ENCODE data around the gene CCDC57.

Gene CCDC57

GRCh38 chr17:82216301-82217119, 3.9 kb upstream of the CCDC57 start:
- Histone ChIP-seq H3K9ac (ENCODE audit: low read depth, low read length) (no peak overlapping the region), H3K4me2 (ENCODE audit: insufficient read depth, low read length) (no peak overlapping the region)
- no peak for ATAC-seq (ENCODE audit: insufficient read depth, low read depth)

GRCh38 chr17:82215972-82216300, 3.3 kb upstream of the CCDC57 start:
- Histone ChIP-seq H3K36me3 (ENCODE audit: insufficient read depth, low read length) (no peaks in the 10 kb centered on the region; the same call in 1 of the 2 replicates), H3K9ac (ENCODE audit: low read depth, low read length) (no peak overlapping the region), H3K27ac (ENCODE audit: low read length) (no peak overlapping the region), H4K20me1 (ENCODE audit: insufficient read depth, low read length) (no peaks in the 10 kb centered on the region), H3K4me3 (ENCODE audit: low read depth in 1 of 2, low read length in 2 of 2) (no peak overlapping the region), H3K4me2 (ENCODE audit: insufficient read depth, low read length) (no peak overlapping the region), H3K9me3 (ENCODE audit: insufficient read depth, low read length, severe bottlenecking) (no peaks in the 10 kb centered on the region), H3K4me1 (ENCODE audit: insufficient read depth, low read length) (peaks cover 20% of the 10 kb centered on the region), H3K27me3 (ENCODE audit: insufficient read depth, low read length, poor library complexity) (no peaks in the 10 kb centered on the region), H3K79me2 (ENCODE audit: insufficient read depth, low read length) (peaks cover 12% of the 10 kb centered on the region), H2AFZ (ENCODE audit: low read depth, low read length) (no peak overlapping the region)
- DNase-seq (no peak), ATAC-seq (ENCODE audit: insufficient read depth, low read depth) (no peak)
- TF ChIP-seq EZH2 (IDR thresholded peaks at IDR 0.05; ENCODE audit: borderline replicate concordance, low read depth, low read length, severe bottlenecking) (no peak), CTCF (IDR thresholded peaks at IDR 0.05; ENCODE audit: borderline replicate concordance, extremely low read depth, low read length, poor library complexity, severe bottlenecking) (no peak)

More at GRCh38 chr17:82216301-82217119, 3.9 kb upstream of the CCDC57 start:
- Histone ChIP-seq H3K79me2 (ENCODE audit: insufficient read depth, low read length) (peaks cover 6% of the 10 kb centered on the region), H3K4me1 (ENCODE audit: insufficient read depth, low read length) (peaks cover 14% of the 10 kb centered on the region), H3K27ac (ENCODE audit: low read length) (peak overlapping the region; percentile 33; the same call in 1 of the 2 replicates), H3K9me3 (ENCODE audit: insufficient read depth, low read length, severe bottlenecking) (no peaks in the 10 kb centered on the region), H2AFZ (ENCODE audit: low read depth, low read length) (no peak overlapping the region), H3K27me3 (ENCODE audit: insufficient read depth, low read length, poor library complexity) (no peaks in the 10 kb centered on the region), H3K36me3 (ENCODE audit: insufficient read depth, low read length) (no peaks in the 10 kb centered on the region; the same call in 1 of the 2 replicates), H3K4me3 (ENCODE audit: low read depth in 1 of 2, low read length in 2 of 2) (no peak overlapping the region), H4K20me1 (ENCODE audit: insufficient read depth, low read length) (no peaks in the 10 kb centered on the region)
- TF ChIP-seq CTCF (IDR thresholded peaks at IDR 0.05; ENCODE audit: borderline replicate concordance, extremely low read depth, low read length, poor library complexity, severe bottlenecking) = no peak
- TF ChIP-seq EZH2 (IDR thresholded peaks at IDR 0.05; ENCODE audit: borderline replicate concordance, low read depth, low read length, severe bottlenecking) = no peak
- no peak for DNase-seq

GRCh38 chr17:82215095-82215971, 2.7 kb upstream of the CCDC57 start:
- Histone ChIP-seq H3K4me3 (ENCODE audit: low read depth in 1 of 2, low read length in 2 of 2) (no peak overlapping the region), H3K27me3 (ENCODE audit: insufficient read depth, low read length, poor library complexity) (no peaks in the 10 kb centered on the region), H3K9me3 (ENCODE audit: insufficient read depth, low read length, severe bottlenecking) (no peaks in the 10 kb centered on the region), H3K36me3 (ENCODE audit: insufficient read depth, low read length) (no peaks in the 10 kb centered on the region; the same call in 1 of the 2 replicates), H2AFZ (ENCODE audit: low read depth, low read length) (no peak overlapping the region), H3K27ac (ENCODE audit: low read length) (no peak overlapping the region), H3K9ac (ENCODE audit: low read depth, low read length) (no peak overlapping the region), H3K79me2 (ENCODE audit: insufficient read depth, low read length) (peaks cover 13% of the 10 kb centered on the region), H4K20me1 (ENCODE audit: insufficient read depth, low read length) (no peaks in the 10 kb centered on the region), H3K4me2 (ENCODE audit: insufficient read depth, low read length) (no peak overlapping the region), H3K4me1 (ENCODE audit: insufficient read depth, low read length) (peaks cover 20% of the 10 kb centered on the region)
- ATAC-seq (ENCODE audit: insufficient read depth, low read depth) (no peak), DNase-seq (no peak)
- no peak for TF ChIP-seq EZH2 (IDR thresholded peaks at IDR 0.05; ENCODE audit: borderline replicate concordance, low read depth, low read length, severe bottlenecking)
- no peak for TF ChIP-seq CTCF (IDR thresholded peaks at IDR 0.05; ENCODE audit: borderline replicate concordance, extremely low read depth, low read length, poor library complexity, severe bottlenecking)
